Activated CD8-positive, alpha-beta T cell treated with anti-CD3 and anti-CD28 coated beads for 36 hours (primary cell): ENCODE measurements around the gene BCORL1. TPM values are rescaled to one million over a fixed set of nuclear protein-coding genes. Genes with fewer than 3 reads are reported as not detected.

Experiments used
- ATAC-seq: fragments of 200-7000 bp; cut with Tn5 transposase; one replicate; pipeline ENCODE4 v1.10.0; 2021; ENCODE audit warnings: mild to moderate bottlenecking, moderate library complexity
- CTCF ChIA-PET: fragments of 350-600 bp; sonication (Branson Sonifier 250); formaldehyde crosslinking; loops from one replicate; lab custom pipeline; 2021; ENCODE audit warnings: antibody characterized with exemption; lab: Charles Lee
- POLR2A ChIA-PET: fragments of 350-600 bp; sonication (Branson Sonifier 250); formaldehyde crosslinking; loops from one replicate; lab custom pipeline; 2021; ENCODE audit warnings: antibody characterized with exemption; lab: Charles Lee
- DNase-seq: peaks from one replicate; pipeline ENCODE4 v3.0.0-alpha.2; 2020
- H3K27ac Mint-ChIP-seq: one replicate; pipeline ENCODE4 v1.8.0; 2021; ENCODE audit warnings: mild to moderate bottlenecking, mixed read lengths
- H3K27me3 Mint-ChIP-seq: one replicate; pipeline ENCODE4 v1.8.0; 2021; ENCODE audit warnings: mixed read lengths
- H3K36me3 Mint-ChIP-seq: one replicate; pipeline ENCODE4 v1.8.0; 2021; ENCODE audit warnings: low read depth, mixed read lengths
- H3K4me1 Mint-ChIP-seq: one replicate; pipeline ENCODE4 v1.8.0; 2021; ENCODE audit warnings: low read depth, mixed read lengths
- H3K4me3 Mint-ChIP-seq: one replicate; pipeline ENCODE4 v1.8.0; 2021; ENCODE audit warnings: mild to moderate bottlenecking, moderate library complexity, mixed read lengths
- H3K9me3 Mint-ChIP-seq: one replicate; pipeline ENCODE4 v1.8.0; 2021; ENCODE audit warnings: mixed read lengths
- CTCF ChIP-seq: fragments of 200-600 bp; IDR thresholded peaks from one replicate; pipeline ENCODE4 v1.8.0; 2022; ENCODE audit warnings: antibody characterized with exemption, mild to moderate bottlenecking
- intact Hi-C: fragments of 100-400 bp; cut with micrococcal nuclease; formaldehyde crosslinking; loops from one replicate; pipeline ENCODE4 v1.10.0; 2022
- total RNA-seq, 2 experiments: library from RNA; stranded (reverse); gene quantifications; one replicate each; pipeline ENCODE4 v1.2.3, GENCODE V29; 2021

The BCORL1 gene
- total RNA-seq, 2 experiments from 2014 or later = 7.1 to 9.9 TPM

DNA sequence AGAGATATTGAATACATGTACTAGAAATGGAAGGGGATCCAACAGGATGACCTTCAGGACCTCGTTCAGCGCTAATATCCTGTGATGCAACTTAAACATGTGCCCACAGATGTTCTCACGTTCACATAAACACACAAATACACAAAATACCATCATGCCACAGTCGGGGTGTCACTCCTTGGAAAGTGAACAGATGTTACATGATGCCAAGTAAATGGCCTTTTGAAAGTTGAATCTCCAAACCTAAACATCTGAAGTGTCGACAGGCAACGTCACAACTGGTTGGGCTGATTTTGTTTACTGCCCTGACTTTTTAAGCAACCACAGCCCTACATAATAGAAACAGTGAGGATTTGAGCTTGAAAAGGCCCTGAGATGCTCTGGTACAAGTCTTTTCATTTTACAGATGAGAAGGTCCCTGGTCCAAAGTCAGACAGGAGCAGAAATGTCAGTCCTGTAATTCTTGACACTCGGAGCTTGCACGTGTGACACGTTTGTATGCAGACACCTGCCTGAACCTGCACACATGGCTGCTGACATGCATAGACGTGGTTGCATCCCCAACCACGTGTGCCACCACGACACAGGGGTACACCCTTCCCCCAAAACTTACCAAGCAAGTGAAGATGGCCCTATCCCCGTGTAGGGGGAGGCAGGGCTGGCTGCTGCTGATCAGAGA lies 23.5 kb upstream of the BCORL1 start:
- H3K4me1 Mint-ChIP-seq = peaks cover 15% of the 10 kb centered on the region
- POLR2A ChIA-PET = interaction anchor here (1.0 kb wide), 1 partner anchor 18 kb away, joined by 3 read pairs; no protein-coding TSS in a partner anchor
- H3K36me3 Mint-ChIP-seq = no peaks in the 10 kb centered on the region
- H3K27me3 Mint-ChIP-seq = no peaks in the 10 kb centered on the region
- no peak overlapping the region for H3K27ac Mint-ChIP-seq
- H3K4me3 Mint-ChIP-seq = no peak overlapping the region
- CTCF ChIA-PET = no interaction called here
- ATAC-seq (no peak), DNase-seq (no peak)
- H3K9me3 Mint-ChIP-seq = no peaks in the 10 kb centered on the region
- no peak for TF ChIP-seq CTCF
- intact Hi-C loops = no loop called here

DNA sequence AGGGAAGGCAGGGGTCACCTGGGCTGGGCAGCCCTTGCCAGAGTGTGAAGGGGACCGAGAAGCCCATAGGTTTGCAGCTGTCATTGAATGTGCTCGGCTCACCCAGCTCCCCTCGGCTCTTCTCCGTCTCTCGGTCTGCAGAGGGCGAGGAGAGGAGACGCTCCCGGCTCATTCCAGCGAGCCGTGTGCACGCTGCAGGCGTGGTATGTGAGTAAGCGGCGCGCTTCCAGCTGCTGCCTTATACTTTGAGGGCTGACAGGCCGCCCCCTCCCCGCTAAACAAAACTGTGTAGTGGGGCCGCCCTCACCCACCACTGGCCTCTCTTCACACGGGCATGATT lies 23.0 kb upstream of the BCORL1 start:
- ChIA-PET POLR2A (interaction anchor here (1.0 kb wide), 1 partner anchor 18 kb away, joined by 3 read pairs; no protein-coding TSS in a partner anchor), CTCF (no interaction called here)
- DNase-seq (no peak), ATAC-seq (no peak)
- intact Hi-C loops = no loop called here
- no peak overlapping the region for H3K4me3 Mint-ChIP-seq
- H3K9me3 Mint-ChIP-seq = no peaks in the 10 kb centered on the region
- TF ChIP-seq CTCF = no peak
- H3K36me3 Mint-ChIP-seq = no peaks in the 10 kb centered on the region
- no peak overlapping the region for H3K27ac Mint-ChIP-seq
- H3K27me3 Mint-ChIP-seq = no peaks in the 10 kb centered on the region
- peaks cover 15% of the 10 kb centered on the region for H3K4me1 Mint-ChIP-seq

- H3K27me3 Mint-ChIP-seq = no peaks in the 10 kb centered on the region
- peak overlapping the region; percentile 70 for H3K4me3 Mint-ChIP-seq
- ChIA-PET POLR2A (interaction anchor here (0.7 to 1.6 kb wide), 3 partner anchors 9 to 63 kb away, joined by 3 to 4 read pairs (median 3); no protein-coding TSS in a partner anchor), CTCF (interaction anchor here (1.1 to 1.5 kb wide), 4 partner anchors 9 to 55 kb away, joined by 3 to 8 read pairs (median 4); partner anchors contain the start of gene UTP14A)
- TF ChIP-seq CTCF = no peak
- intact Hi-C loops = no loop called here
- H3K4me1 Mint-ChIP-seq = peaks cover 15% of the 10 kb centered on the region
- no peaks in the 10 kb centered on the region for H3K36me3 Mint-ChIP-seq
- H3K27ac Mint-ChIP-seq = peak overlapping the region; percentile 84
- ATAC-seq (peak; percentile 94), DNase-seq (peak; percentile 86)
- H3K9me3 Mint-ChIP-seq = no peaks in the 10 kb centered on the region
Observed at GRCh38 chrX:129961180-129962083, 21.0 kb upstream of the BCORL1 start.

DNA sequence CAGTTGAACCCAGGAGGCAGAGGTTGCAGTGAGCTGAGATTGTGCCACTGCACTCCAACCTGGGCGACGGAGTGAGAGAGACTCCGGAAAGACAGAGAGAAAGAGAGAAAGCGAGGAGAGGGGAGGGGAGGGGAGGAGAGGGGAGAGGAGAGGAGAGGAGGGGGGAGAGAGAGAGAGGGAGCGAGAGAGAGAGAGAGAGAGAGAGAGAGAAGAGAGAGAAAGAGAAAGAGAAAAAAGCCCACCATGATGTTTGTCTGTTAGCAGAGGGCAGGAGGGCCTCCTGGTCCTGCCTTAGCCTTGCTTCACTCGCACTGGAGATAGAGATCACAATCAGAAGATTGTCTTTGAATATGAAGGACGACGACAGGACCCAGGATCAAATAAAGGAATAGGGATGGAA lies 18.7 kb upstream of the BCORL1 start:
- H3K27ac Mint-ChIP-seq = no peak overlapping the region
- H3K4me1 Mint-ChIP-seq = peaks cover 9% of the 10 kb centered on the region
- ChIA-PET CTCF (no interaction called here), POLR2A (no interaction called here)
- no peaks in the 10 kb centered on the region for H3K9me3 Mint-ChIP-seq
- no peaks in the 10 kb centered on the region for H3K27me3 Mint-ChIP-seq
- TF ChIP-seq CTCF = no peak
- intact Hi-C loops = no loop called here
- ATAC-seq (no peak), DNase-seq (no peak)
- no peaks in the 10 kb centered on the region for H3K36me3 Mint-ChIP-seq
- no peak overlapping the region for H3K4me3 Mint-ChIP-seq

GRCh38 chrX:129965166-129965565 lies 17.3 kb upstream of the BCORL1 start:
- H3K36me3 Mint-ChIP-seq = no peaks in the 10 kb centered on the region
- H3K27me3 Mint-ChIP-seq = no peaks in the 10 kb centered on the region
- peaks cover 6% of the 10 kb centered on the region for H3K4me1 Mint-ChIP-seq
- ATAC-seq = no peak
- no peaks in the 10 kb centered on the region for H3K9me3 Mint-ChIP-seq
- TF ChIP-seq CTCF = no peak
- no peak overlapping the region for H3K27ac Mint-ChIP-seq
- H3K4me3 Mint-ChIP-seq = no peak overlapping the region
- intact Hi-C loops = no loop called here
- ChIA-PET CTCF (no interaction called here), POLR2A (no interaction called here)
- no peak for DNase-seq
